ENCODE data around the gene SNRPN.
"Not testable (repeated sequence)": the region's sequence is repeated elsewhere in the genome, so short reads cannot be mapped to it uniquely, and the experiment has no call there.

Gene SNRPN

GRCh38 chr15:24971772-24972171 is 17.0 kb downstream of the SNRPN start:
- Histone ChIP-seq H3K4me3 (ENCODE audit: low read length) (no peak overlapping the region), H2AFZ (ENCODE audit: low read depth, low read length) (no peak overlapping the region), H3K9ac (ENCODE audit: low read length) (no peak overlapping the region), H3K4me2 (ENCODE audit: low read length) (no peak overlapping the region), H3K79me2 (ENCODE audit: low read length) (no peaks in the 10 kb centered on the region), H3K4me1 (ENCODE audit: low read length) (no peaks in the 10 kb centered on the region), H3K9me3 (ENCODE audit: insufficient read depth, low read length) (no peaks in the 10 kb centered on the region), H3K36me3 (replicated peaks; ENCODE audit: low read depth, low read length) (peaks cover 55% of the 10 kb centered on the region), H4K20me1 (ENCODE audit: insufficient read depth, low read length) (no peaks in the 10 kb centered on the region), H3K27me3 (ENCODE audit: low read depth, low read length) (no peaks in the 10 kb centered on the region), H3K27ac (ENCODE audit: low read length) (no peak overlapping the region)
- TF ChIP-seq EZH2phosphoT487 (IDR thresholded peaks at IDR 0.05; ENCODE audit: low read depth) = no peak
- TF ChIP-seq, protein P1, sequence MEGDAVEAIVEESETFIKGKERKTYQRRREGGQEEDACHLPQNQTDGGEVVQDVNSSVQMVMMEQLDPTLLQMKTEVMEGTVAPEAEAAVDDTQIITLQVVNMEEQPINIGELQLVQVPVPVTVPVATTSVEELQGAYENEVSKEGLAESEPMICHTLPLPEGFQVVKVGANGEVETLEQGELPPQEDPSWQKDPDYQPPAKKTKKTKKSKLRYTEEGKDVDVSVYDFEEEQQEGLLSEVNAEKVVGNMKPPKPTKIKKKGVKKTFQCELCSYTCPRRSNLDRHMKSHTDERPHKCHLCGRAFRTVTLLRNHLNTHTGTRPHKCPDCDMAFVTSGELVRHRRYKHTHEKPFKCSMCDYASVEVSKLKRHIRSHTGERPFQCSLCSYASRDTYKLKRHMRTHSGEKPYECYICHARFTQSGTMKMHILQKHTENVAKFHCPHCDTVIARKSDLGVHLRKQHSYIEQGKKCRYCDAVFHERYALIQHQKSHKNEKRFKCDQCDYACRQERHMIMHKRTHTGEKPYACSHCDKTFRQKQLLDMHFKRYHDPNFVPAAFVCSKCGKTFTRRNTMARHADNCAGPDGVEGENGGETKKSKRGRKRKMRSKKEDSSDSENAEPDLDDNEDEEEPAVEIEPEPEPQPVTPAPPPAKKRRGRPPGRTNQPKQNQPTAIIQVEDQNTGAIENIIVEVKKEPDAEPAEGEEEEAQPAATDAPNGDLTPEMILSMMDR (IDR thresholded peaks at IDR 0.05; ENCODE audit: low read depth, low read length) = no peak

GRCh38 chr15:24972707-24973106 is 17.9 kb downstream of the SNRPN start:
- not testable (repeated sequence) for H3K27ac ChIP-seq (ENCODE audit: low read length); H3K27me3 ChIP-seq (ENCODE audit: low read depth, low read length); H3K4me1 ChIP-seq (ENCODE audit: low read length); H3K4me2 ChIP-seq (ENCODE audit: low read length); H2AFZ ChIP-seq (ENCODE audit: low read depth, low read length); H3K9ac ChIP-seq (ENCODE audit: low read length); H4K20me1 ChIP-seq (ENCODE audit: insufficient read depth, low read length); H3K4me3 ChIP-seq (ENCODE audit: low read length); H3K79me2 ChIP-seq (ENCODE audit: low read length); H3K9me3 ChIP-seq (ENCODE audit: insufficient read depth, low read length)
- H3K36me3 ChIP-seq (replicated peaks; ENCODE audit: low read depth, low read length) = peaks cover 56% of the 10 kb centered on the region

DNA sequence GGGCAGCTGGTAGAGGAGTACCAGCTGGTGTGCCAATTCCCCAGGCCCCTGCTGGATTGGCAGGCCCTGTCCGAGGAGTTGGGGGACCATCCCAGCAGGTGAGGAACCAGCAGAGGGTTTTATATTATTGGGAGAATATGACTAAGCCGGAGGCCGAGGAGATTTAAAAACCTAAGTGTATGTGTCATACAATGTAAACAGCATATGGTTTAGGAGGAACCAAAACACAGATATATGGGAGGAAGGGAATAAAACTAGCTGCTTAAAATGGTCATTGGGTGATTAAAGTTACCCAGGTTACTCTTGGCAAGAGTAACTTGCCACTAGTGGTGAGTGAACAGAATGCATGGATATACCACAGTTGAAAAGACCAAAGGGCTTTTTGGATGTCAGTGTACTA is 22.1 kb downstream of the SNRPN start:
- Histone ChIP-seq H3K4me1 (ENCODE audit: low read length) (no peaks in the 10 kb centered on the region), H3K27ac (ENCODE audit: low read length) (no peak overlapping the region), H3K4me3 (ENCODE audit: low read length) (no peak overlapping the region), H3K79me2 (ENCODE audit: low read length) (no peaks in the 10 kb centered on the region), H3K9me3 (ENCODE audit: insufficient read depth, low read length) (no peaks in the 10 kb centered on the region; the same call in 1 of the 2 replicates), H3K4me2 (ENCODE audit: low read length) (no peak overlapping the region), H3K27me3 (ENCODE audit: low read depth, low read length) (no peaks in the 10 kb centered on the region), H4K20me1 (ENCODE audit: insufficient read depth, low read length) (no peaks in the 10 kb centered on the region), H3K36me3 (replicated peaks; ENCODE audit: low read depth, low read length) (peaks cover 64% of the 10 kb centered on the region), H2AFZ (ENCODE audit: low read depth, low read length) (no peak overlapping the region), H3K9ac (ENCODE audit: low read length) (no peak overlapping the region)
- TF ChIP-seq EZH2phosphoT487 (IDR thresholded peaks at IDR 0.05; ENCODE audit: low read depth) = no peak
- TF ChIP-seq, protein P1 (IDR thresholded peaks at IDR 0.05; ENCODE audit: low read depth, low read length) = no peak

GRCh38 chr15:24977686-24978085 is 22.9 kb downstream of the SNRPN start:
- Histone ChIP-seq H3K4me2 (ENCODE audit: low read length) (no peak overlapping the region), H3K27ac (ENCODE audit: low read length) (no peak overlapping the region), H3K79me2 (ENCODE audit: low read length) (no peaks in the 10 kb centered on the region), H4K20me1 (ENCODE audit: insufficient read depth, low read length) (no peaks in the 10 kb centered on the region), H3K4me3 (ENCODE audit: low read length) (no peak overlapping the region), H3K36me3 (replicated peaks; ENCODE audit: low read depth, low read length) (peaks cover 69% of the 10 kb centered on the region), H3K9me3 (ENCODE audit: insufficient read depth, low read length) (no peaks in the 10 kb centered on the region; the same call in 1 of the 2 replicates), H3K4me1 (ENCODE audit: low read length) (no peaks in the 10 kb centered on the region), H2AFZ (ENCODE audit: low read depth, low read length) (no peak overlapping the region), H3K27me3 (ENCODE audit: low read depth, low read length) (no peaks in the 10 kb centered on the region), H3K9ac (ENCODE audit: low read length) (no peak overlapping the region)
- TF ChIP-seq, protein P1 (IDR thresholded peaks at IDR 0.05; ENCODE audit: low read depth, low read length) = no peak
- no peak for TF ChIP-seq EZH2phosphoT487 (IDR thresholded peaks at IDR 0.05; ENCODE audit: low read depth)

DNA sequence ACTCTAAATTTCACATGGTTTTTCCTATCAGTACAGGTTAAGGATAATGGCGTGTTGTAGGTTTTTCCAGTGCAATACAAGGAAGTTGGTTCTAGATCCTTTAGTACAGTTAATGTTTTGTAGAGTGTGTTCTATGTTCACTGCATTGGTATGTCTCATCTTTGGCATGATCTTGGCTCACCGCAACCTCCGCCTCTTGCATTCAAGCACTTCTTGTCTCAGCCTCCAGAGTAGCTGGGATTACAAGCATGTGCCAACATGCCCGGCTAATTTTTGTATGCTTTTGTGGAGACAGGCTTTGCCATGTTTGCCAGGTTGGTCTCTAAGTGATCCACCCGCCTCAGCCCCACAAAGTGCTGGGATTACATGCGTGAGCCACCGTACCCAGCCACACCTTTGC is 30.4 kb downstream of the SNRPN start:
- peaks cover 10% of the 10 kb centered on the region for H3K79me2 ChIP-seq (ENCODE audit: low read length)
- H4K20me1 ChIP-seq (ENCODE audit: insufficient read depth, low read length) = no peaks in the 10 kb centered on the region
- no peaks in the 10 kb centered on the region for H3K27me3 ChIP-seq (ENCODE audit: low read depth, low read length)
- H3K9ac ChIP-seq (ENCODE audit: low read length) = no peak overlapping the region
- TF ChIP-seq EZH2phosphoT487 (IDR thresholded peaks at IDR 0.05; ENCODE audit: low read depth) = no peak
- TF ChIP-seq, protein P1 (IDR thresholded peaks at IDR 0.05; ENCODE audit: low read depth, low read length) = no peak
- H3K9me3 ChIP-seq (ENCODE audit: insufficient read depth, low read length) = no peaks in the 10 kb centered on the region; the same call in none of the 2 replicates
- no peak overlapping the region for H3K4me3 ChIP-seq (ENCODE audit: low read length)
- no peak overlapping the region for H2AFZ ChIP-seq (ENCODE audit: low read depth, low read length)
- H3K4me2 ChIP-seq (ENCODE audit: low read length) = no peak overlapping the region
- H3K27ac ChIP-seq (ENCODE audit: low read length) = no peak overlapping the region
- H3K36me3 ChIP-seq (replicated peaks; ENCODE audit: low read depth, low read length) = peaks cover 75% of the 10 kb centered on the region
- H3K4me1 ChIP-seq (ENCODE audit: low read length) = no peaks in the 10 kb centered on the region

All from OCI-LY3 (cell line).